Tibial nerve (tissue), 4 donors: ENCODE measurements around the gene HCN2. TPM values are rescaled to one million over a fixed set of nuclear protein-coding genes. Genes with fewer than 3 reads are reported as not detected.
"Not testable (repeated sequence)": the region's sequence is repeated elsewhere in the genome, so short reads cannot be mapped to it uniquely, and the experiment has no call there.

Experiments used
- DNase-seq, 2 donors: peaks; one replicate each; pipeline ENCODE4 v3.0.0-alpha.2; 2019; ENCODE audit warnings: low spot score in 2 of 2
- H3K27ac ChIP-seq, 4 donors: fragments of 200-600 bp; sonication (generic) in 3 of 4; one replicate each; pipeline ENCODE4 v1.5.1; 2017 to 2019; ENCODE audit warnings: mild to moderate bottlenecking in 1 of 4
- H3K27me3 ChIP-seq, 2 donors: fragments of 200-600 bp; sonication (generic) in 1 of 2; one replicate each; pipeline versions ENCODE4 v1.5.1 to v1.6.0; 2017 to 2019
- H3K36me3 ChIP-seq, 3 donors: fragments of 200-600 bp; sonication (generic); one replicate each; pipeline ENCODE4 v1.5.1; 2018 to 2019
- H3K4me1 ChIP-seq, 4 donors: fragments of 200-600 bp; sonication (generic) in 3 of 4; one replicate each; pipeline ENCODE4 v1.5.1; 2017 to 2019
- H3K4me3 ChIP-seq, 4 donors: fragments of 200-600 bp; sonication (generic) in 3 of 4; one replicate each; pipeline ENCODE4 v1.5.1; 2017 to 2019; ENCODE audit warnings: mild to moderate bottlenecking in 1 of 4, moderate library complexity in 1 of 4
- H3K9me3 ChIP-seq, 4 donors: fragments of 200-600 bp; sonication (generic) in 3 of 4; one replicate each; pipeline ENCODE4 v1.5.1; 2017 to 2019
- CTCF ChIP-seq, 5 experiments: fragments of 200-600 bp in 3 of 5; fragments of 450-650 bp in 2 of 5; sonication (generic) in 3 of 5; IDR thresholded peaks; one replicate each; pipeline ENCODE4 v1.5.1; 2016 to 2019; ENCODE audit warnings: antibody characterized with exemption in 5 of 5, mild to moderate bottlenecking in 3 of 5, moderate library complexity in 2 of 5
- EP300 ChIP-seq, 2 donors: sonication (generic); formaldehyde crosslinking; IDR thresholded peaks; one replicate each; pipeline ENCODE4 v1.6.1; 2017; ENCODE audit warnings: antibody characterized with exemption in 2 of 2, mild to moderate bottlenecking in 1 of 2
- POLR2A ChIP-seq, 2 donors: fragments of 450-650 bp; IDR thresholded peaks; one replicate each; pipeline ENCODE4 v1.6.1; 2017; ENCODE audit warnings: antibody characterized with exemption in 2 of 2, mild to moderate bottlenecking in 2 of 2, moderate library complexity in 2 of 2
- WGBS, 2 donors: methylation state at CpG; one replicate each; pipeline ENCODE4 v1.1.5; 2018; 5-methylcytosine and 5-hydroxymethylcytosine counted together
- total RNA-seq, 4 donors: library from RNA; depleted of rRNA; stranded (reverse); fragments of >200 nt; gene quantifications; one replicate each; pipeline ENCODE4 v1.1.0, GENCODE V29; 2016

The HCN2 gene
- total RNA-seq, 4 donors from 2014 or later, result 0.59 TPM; not detected in 3

DNA sequence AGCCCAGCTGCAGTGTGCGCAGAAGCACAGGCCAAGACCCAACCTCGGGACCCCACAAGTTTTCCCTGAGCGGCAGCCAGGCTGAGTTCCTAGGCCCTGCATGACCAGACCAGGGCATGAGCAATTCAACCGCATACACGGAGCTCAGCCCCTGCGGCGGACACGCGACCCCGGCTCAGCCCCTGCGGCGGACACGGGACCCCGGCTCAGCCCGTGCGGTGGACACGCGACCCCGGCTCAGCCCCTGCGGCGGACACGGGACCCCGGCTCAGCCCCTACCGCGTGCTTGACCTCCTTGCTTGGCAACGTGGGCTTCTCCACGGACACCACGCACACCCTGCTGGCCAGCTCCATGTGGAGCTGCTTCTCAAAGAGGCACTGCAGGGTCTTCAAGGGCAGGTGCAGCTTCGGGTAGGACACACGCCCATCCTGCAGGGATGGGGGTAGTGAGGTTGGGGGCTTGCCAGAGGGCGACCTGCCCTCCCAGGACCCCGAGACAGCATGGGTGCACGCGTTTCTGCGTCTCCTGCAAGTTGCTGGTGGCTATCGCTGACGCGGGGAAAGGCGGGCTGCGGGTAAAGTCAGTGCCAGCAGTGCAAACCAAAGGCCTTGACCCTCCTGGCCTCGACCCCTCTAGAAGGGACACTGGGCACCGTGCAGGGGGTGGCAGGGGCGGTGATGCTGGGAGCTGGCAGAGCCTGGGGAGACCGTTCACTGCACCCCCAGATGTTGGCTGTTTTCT is 33.7 kb downstream of the HCN2 start:
- Histone ChIP-seq H3K4me1 (peaks cover 0 to 27% (median 0%) of the 10 kb centered on the region in 4 donors), H3K27me3 (no peaks in the 10 kb centered on the region), H3K9me3 (no peaks in the 10 kb centered on the region), H3K27ac (peak overlapping the region in 3 of 4 donors; percentile 30 to 89 (median 73)), H3K36me3 (peaks cover 5 to 95% (median 25%) of the 10 kb centered on the region in 3 donors), H3K4me3 (no peak overlapping the region)
- DNase-seq, result no peak
- TF ChIP-seq CTCF (IDR thresholded peaks at IDR 0.05), result no peak
- no peak for TF ChIP-seq POLR2A (IDR thresholded peaks at IDR 0.05)
- TF ChIP-seq EP300 (IDR thresholded peaks at IDR 0.05), result no peak
- WGBS, 2 donors, result 77 to 89% methylated on average over 34 to 40 of the region's 44 CpGs

GRCh38 chr19:623974-624373 is 34.3 kb downstream of the HCN2 start:
- Histone ChIP-seq H3K27me3 (no peaks in the 10 kb centered on the region), H3K27ac (peak overlapping the region; percentile 48 to 89 (median 68)), H3K9me3 (no peaks in the 10 kb centered on the region), H3K36me3 (peaks cover 5 to 95% (median 22%) of the 10 kb centered on the region in 3 donors), H3K4me3 (no peak overlapping the region), H3K4me1 (peaks cover 0 to 27% (median 0%) of the 10 kb centered on the region in 4 donors)
- peak; percentile 79 to 86 for DNase-seq
- 45 to 48% methylated on average over 24 of the region's 24 CpGs for WGBS, 2 donors
- TF ChIP-seq CTCF (IDR thresholded peaks at IDR 0.05) (no peak), EP300 (IDR thresholded peaks at IDR 0.05) (peak; percentile 69 to 90), POLR2A (IDR thresholded peaks at IDR 0.05) (no peak)

DNA sequence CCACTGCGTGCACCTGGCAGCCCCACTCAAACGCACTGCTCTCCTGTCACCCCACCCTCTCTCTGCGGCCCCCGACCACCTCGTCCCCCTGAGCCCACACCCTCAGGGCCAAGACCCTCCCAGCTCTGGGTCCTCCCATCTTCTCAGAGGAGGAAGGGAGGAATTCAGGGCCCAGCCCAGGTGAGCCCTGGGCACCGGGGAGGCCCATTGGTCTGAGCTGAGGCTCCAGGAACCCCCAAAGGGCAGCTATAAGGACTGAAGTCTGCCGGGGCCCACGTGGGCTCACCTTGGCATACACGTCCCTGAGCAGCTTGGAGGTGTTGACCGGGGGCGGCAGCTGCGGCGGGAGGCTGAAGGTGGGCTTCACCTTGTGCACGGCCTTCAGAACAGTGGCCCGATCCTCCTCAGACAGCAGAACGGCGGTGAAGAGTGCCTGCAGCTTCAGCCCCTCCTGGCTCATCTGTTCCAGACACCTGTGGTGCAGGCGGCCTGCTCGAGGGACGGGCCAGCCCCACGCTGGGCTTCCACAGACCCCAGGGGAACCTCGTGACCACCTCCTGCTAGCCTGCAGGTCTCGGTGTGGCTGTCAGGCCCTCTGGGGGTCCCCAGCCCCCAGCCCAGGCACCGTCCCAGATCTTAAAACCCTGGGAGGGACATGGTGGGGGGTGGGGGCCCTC is 34.9 kb downstream of the HCN2 start:
- DNase-seq, result no peak
- 88% methylated on average over 22 to 23 of the region's 24 CpGs for WGBS, 2 donors
- Histone ChIP-seq H3K27me3 (no peaks in the 10 kb centered on the region), H3K9me3 (no peaks in the 10 kb centered on the region), H3K36me3 (peaks cover 3 to 95% (median 16%) of the 10 kb centered on the region in 3 donors), H3K4me1 (peaks cover 0 to 27% (median 0%) of the 10 kb centered on the region in 4 donors), H3K27ac (peak overlapping the region; percentile 48 to 89 (median 68)), H3K4me3 (no peak overlapping the region)
- TF ChIP-seq CTCF (IDR thresholded peaks at IDR 0.05) (no peak), EP300 (IDR thresholded peaks at IDR 0.05) (no peak), POLR2A (IDR thresholded peaks at IDR 0.05) (no peak)

DNA sequence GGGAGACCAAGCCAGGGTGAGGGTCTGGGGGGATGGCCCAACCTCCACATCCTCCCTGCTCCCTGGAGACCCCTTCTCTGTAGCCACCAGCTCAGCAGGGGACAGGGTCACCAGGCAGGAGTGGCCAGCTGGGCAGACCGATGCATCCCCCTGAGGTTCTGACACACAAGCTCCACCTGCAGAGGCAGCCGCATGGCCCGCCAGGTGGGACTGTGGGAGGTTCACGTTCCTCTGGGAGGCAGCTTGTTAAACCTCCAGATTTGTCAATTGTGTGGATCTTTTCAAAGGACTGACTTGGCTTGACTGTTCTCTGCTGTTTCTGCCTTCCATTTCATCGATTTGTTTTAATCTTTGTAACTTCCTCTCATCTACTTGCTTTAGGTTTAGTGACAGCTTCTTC is 35.6 kb downstream of the HCN2 start:
- 83 to 95% methylated on average over 5 of the region's 5 CpGs for WGBS, 2 donors
- no peaks in the 10 kb centered on the region for H3K9me3 ChIP-seq
- peaks cover 3 to 95% (median 9%) of the 10 kb centered on the region in 3 donors for H3K36me3 ChIP-seq

GRCh38 chr19:626566-626965 is 36.9 kb downstream of the HCN2 start:
- H3K4me3 ChIP-seq, H3K27me3 ChIP-seq, DNase-seq, H3K9me3 ChIP-seq, H3K27ac ChIP-seq: not testable (repeated sequence)
- 88 to 95% methylated on average over 7 of the region's 7 CpGs for WGBS, 2 donors
- Histone ChIP-seq H3K4me1 (peaks cover 0 to 40% (median 0%) of the 10 kb centered on the region in 4 donors), H3K36me3 (peaks cover 3 to 92% (median 9%) of the 10 kb centered on the region in 3 donors)

More for the DNA sequence above, 35.6 kb downstream of the HCN2 start:
- H3K4me1 ChIP-seq, result peaks cover 0 to 31% (median 0%) of the 10 kb centered on the region in 4 donors
- TF ChIP-seq CTCF (IDR thresholded peaks at IDR 0.05), result no peak
- no peak for TF ChIP-seq POLR2A (IDR thresholded peaks at IDR 0.05)
- no peak for TF ChIP-seq EP300 (IDR thresholded peaks at IDR 0.05)
- H3K27ac ChIP-seq, result peak overlapping the region in 1 of 4 donors; percentile 89
- H3K4me3 ChIP-seq, result no peak overlapping the region
- no peaks in the 10 kb centered on the region for H3K27me3 ChIP-seq
- no peak for DNase-seq
